Suppressor macrophage (primary cell): ENCODE measurements around the gene ERMARD.

Experiments used
- DNase-seq, 4 experiments: peaks; one replicate each; pipeline ENCODE4 v3.0.0-alpha.2; 2020 to 2022

ERMARD gene

GRCh38 chr6:169802790-169803189 lies 51.4 kb downstream of the ERMARD start:
- no peak for DNase-seq

GRCh38 chr6:169803271-169803811 lies 51.9 kb downstream of the ERMARD start:
- no peak for DNase-seq

- no peak for DNase-seq
Observed at GRCh38 chr6:169803816-169804340, 52.5 kb downstream of the ERMARD start.

GRCh38 chr6:169804427-169804826 lies 53.0 kb downstream of the ERMARD start:
- DNase-seq, result no peak

- no peak for DNase-seq
Observed at GRCh38 chr6:169805242-169805838, 53.9 kb downstream of the ERMARD start.

- DNase-seq, result no peak
Observed at GRCh38 chr6:169806701-169807100, 55.3 kb downstream of the ERMARD start.

GRCh38 chr6:169807229-169807628 lies 55.8 kb downstream of the ERMARD start:
- DNase-seq, result no peak

GRCh38 chr6:169807699-169808607 lies 56.5 kb downstream of the ERMARD start:
- no peak for DNase-seq

GRCh38 chr6:169808608-169808967 lies 57.2 kb downstream of the ERMARD start:
- DNase-seq, result no peak

GRCh38 chr6:169809386-169809785 lies 58.0 kb downstream of the ERMARD start:
- no peak for DNase-seq

GRCh38 chr6:169810066-169810989 lies 58.9 kb downstream of the ERMARD start:
- DNase-seq, result no peak

- no peak for DNase-seq
Observed at GRCh38 chr6:169811072-169811471, 59.6 kb downstream of the ERMARD start.

GRCh38 chr6:169811521-169812256 lies 60.3 kb downstream of the ERMARD start:
- no peak for DNase-seq

GRCh38 chr6:169812257-169812644 lies 60.8 kb downstream of the ERMARD start:
- no peak for DNase-seq

- no peak for DNase-seq
Observed at GRCh38 chr6:169813969-169814368, 62.5 kb downstream of the ERMARD start.

GRCh38 chr6:169816054-169816453 lies 64.6 kb downstream of the ERMARD start:
- no peak for DNase-seq

GRCh38 chr6:169816975-169817374 lies 65.6 kb downstream of the ERMARD start:
- no peak for DNase-seq

GRCh38 chr6:169820358-169820757 lies 68.9 kb downstream of the ERMARD start:
- DNase-seq, result no peak

GRCh38 chr6:169824021-169824420 lies 72.6 kb downstream of the ERMARD start:
- no peak for DNase-seq

GRCh38 chr6:169824848-169825557 lies 73.6 kb downstream of the ERMARD start:
- DNase-seq, result no peak

GRCh38 chr6:169825558-169826225 lies 74.3 kb downstream of the ERMARD start:
- no peak for DNase-seq
